NCI-H1417 (cell line): ENCODE data around the gene CLPTM1.

Experiments
- DNase-seq, 3 experiments: peaks; one replicate each; lab custom pipeline; 2025; lab: John Stamatoyannopoulos, UW

Gene CLPTM1

GRCh38 chr19:45011959-45012358 lies 56.8 kb downstream of the CLPTM1 start:
- DNase-seq: no peak

DNA sequence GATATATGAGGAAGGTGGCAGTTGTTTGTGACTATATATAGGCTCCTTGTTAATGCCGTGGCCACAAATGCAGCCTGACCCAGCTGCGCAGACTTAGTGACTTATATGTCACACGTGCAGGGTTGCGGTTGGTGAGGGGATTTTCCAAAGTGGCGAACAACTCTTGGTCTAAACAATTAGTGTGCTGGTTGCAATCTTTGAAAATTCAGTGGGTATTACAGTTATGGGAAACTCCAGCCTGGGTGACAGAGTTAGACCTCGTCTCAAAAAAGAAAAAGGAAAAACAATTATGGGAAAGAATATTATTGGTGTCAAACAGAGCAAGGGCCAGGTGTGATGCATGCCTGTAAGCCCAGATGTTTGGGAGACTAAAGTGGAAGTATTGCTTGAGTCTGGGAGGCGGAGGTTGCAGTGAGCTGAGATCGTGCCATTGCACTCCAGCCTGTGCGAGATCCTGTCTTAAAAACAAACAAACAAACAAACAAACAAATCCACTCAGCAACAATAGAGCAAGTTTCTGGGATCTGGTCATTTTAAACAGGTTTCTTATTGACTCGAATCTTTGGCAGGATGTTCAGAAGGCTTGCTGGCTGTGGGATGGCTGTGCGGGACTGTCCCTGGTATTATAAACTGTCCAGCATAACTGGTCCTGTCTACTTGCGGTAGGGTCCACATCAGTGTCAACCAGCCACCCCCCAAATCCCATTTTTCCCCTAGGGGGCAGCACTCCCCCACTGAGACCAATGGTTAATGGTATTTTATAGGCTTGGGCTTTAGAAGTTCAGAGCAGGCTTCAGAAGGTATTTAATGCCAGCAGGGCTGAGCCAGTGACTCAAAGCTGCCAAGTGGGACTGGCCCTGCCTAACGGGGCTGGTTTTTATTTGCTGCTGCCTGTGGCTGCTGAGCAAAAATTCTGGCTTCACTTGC lies 61.5 kb downstream of the CLPTM1 start:
- DNase-seq: peak; percentile 36 to 66 (median 58)

DNA sequence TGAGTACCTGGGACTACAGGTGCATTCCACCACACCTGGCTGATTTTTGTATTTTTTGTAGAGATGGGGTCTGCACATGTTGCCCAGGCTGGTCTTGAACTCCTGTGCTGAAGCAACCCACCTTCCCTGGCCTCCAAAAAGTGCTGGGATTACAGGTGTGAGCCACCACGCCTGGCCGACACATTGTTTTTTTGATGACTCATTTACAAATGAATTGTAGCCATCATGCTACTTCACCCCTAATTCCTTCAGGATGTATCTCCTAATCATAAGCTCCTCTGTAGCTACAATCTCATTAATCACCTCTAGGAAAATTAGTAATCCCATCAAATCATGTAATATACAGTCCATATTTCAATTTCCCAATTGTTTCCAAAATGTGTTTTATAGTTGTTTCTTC lies 64.0 kb downstream of the CLPTM1 start:
- DNase-seq: no peak

DNA sequence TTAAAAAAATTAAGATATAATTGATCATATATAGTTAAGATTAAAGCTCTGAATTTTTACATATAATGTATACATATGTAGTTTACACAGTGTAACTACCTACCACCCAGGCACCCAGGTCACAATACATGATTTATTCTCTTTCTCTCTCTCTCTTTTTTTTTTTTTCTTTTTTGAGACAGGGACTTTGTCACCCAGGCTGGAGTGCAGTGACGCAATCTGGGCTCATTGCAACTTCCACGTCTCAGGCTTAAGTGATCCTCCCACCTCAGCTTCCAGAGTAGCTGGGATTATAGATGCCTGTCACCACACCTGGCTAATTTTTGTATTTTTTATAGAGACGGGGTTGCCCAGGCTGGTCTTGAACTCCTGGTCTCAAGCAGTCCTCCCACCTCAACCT lies 64.9 kb downstream of the CLPTM1 start:
- DNase-seq: no peak

GRCh38 chr19:45021971-45022370 lies 66.8 kb downstream of the CLPTM1 start:
- DNase-seq: no peak

- DNase-seq: no peak
Observed at GRCh38 chr19:45023048-45023447, 67.9 kb downstream of the CLPTM1 start.

- DNase-seq: no peak
Observed at GRCh38 chr19:45025264-45025663, 70.1 kb downstream of the CLPTM1 start.

- DNase-seq: no peak
Observed at GRCh38 chr19:45027371-45027770, 72.2 kb downstream of the CLPTM1 start.

DNA sequence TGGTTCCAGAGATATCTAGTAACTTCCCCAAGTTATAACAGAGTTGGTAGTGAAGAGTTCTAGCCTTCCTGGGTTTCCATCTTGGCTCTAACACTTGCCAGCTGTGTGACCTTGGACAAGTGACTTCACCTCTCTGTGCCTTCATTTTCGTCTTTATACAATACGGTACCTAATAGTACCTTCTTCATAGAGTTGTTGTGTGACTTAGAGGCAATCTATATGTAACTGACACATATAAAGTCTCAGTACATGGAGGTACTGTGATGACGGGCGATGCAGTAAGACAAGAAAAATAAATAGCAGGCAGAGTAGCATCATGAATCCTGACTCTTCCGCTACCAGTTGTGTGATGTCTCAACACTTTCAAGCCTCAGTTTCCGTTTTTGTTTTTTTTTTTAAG lies 75.6 kb downstream of the CLPTM1 start:
- DNase-seq: no peak

DNA sequence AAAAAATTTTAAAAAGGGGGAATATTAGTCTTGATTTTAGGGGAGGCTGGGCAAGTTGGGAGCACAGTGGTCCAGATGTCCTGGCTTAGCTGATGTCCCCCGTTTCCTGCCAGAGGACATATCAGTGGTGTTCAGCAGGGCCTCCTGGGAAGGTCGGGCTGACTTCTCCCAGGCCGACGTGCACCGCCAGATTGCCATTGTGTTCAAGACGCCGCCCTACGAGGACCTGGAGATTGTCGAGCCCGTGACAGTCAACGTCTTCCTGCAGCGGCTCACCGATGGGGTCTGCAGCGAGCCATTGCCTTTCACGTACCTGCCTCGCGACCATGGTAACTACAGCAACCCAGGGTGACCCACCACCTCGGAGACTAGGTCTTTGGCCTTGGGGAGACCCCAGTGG lies 77.2 kb downstream of the CLPTM1 start:
- DNase-seq: no peak

DNA sequence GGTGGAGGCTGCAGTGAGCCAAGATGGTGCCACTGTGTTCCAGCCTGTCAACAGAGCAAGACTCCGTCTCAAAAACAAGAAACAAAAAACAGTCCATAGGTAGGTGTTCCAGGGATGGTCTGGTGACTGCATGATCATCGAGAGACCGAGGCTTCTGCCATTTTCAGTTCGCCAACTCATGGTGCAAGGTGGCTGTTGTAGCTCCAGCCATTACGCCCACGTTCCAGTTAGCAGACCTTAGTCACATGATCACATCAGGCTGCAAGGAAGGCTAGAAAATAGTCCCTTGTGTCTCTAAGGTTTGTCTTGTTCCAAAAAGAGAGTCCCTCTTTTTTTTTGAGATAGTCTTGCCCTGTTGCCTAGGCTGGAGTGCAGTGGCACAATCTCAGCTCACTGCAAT lies 80.6 kb downstream of the CLPTM1 start:
- no peak for DNase-seq

DNA sequence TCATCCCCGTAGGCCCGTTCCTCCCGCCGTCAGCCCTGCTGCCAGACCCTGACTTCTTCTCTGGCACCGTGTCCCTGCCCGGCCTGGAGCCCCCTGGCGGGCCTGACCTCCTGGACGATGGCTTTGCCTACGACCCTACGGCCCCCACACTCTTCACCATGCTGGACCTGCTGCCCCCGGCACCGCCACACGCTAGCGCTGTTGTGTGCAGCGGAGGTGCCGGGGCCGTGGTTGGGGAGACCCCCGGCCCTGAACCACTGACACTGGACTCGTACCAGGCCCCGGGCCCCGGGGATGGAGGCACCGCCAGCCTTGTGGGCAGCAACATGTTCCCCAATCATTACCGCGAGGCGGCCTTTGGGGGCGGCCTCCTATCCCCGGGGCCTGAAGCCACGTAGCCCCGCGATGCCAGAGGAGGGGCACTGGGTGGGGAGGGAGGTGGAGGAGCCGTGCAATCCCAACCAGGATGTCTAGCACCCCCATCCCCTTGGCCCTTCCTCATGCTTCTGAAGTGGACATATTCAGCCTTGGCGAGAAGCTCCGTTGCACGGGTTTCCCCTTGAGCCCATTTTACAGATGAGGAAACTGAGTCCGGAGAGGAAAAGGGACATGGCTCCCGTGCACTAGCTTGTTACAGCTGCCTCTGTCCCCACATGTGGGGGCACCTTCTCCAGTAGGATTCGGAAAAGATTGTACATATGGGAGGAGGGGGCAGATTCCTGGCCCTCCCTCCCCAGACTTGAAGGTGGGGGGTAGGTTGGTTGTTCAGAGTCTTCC lies 82.4 kb downstream of the CLPTM1 start:
- DNase-seq: no peak

DNA sequence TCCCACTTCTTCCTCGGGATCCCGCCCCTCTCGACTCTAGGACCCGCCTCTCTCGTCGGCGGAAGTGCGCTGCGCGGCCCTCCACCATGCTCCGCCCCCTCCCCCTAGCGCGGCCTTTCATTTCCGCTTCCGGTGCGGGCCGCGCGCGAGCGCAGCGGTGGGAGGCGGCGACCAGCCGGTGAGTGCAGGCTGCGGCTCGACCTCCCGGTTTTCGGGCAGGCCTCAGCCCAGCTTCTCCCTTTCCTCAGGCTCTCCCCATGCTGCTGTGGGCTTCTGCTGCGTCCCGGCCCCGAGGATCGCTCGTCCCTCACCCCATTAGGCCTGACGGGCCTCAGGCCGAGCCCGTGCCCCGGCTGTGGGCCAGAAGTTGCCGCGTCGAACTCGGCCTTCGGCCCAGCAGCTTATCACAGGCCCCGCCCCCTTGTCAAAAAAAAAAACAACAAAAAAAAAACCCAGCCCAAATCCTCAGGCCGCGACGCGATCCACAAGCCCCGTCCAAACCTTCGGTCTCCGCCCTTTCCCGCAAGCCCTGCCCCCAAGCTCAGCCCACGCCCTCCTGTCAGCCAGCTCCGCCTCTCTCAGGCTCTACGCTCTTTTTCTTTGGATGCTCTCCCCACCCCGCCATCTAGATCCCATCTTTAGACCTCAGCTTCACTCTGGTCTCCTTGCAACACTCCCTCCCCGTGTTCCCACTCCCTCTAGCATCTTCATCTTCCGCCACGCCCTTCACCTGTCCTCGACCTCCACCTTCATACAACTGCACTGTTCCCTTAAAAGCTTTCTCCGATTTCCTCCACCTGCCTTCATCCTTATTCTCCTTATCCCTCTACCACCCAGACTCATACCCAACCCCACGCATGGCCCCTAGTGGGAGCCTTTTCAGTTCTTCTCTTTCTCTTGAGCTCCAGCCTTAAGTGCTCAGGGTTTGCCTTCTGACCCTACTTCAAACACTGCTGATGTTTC lies 84.0 kb downstream of the CLPTM1 start, which contains the start of gene CLASRP:
Gene CLASRP, plus strand, starts transcription at position 115 of the 963 bp plus-strand sequence. CDS start 1,168 bp downstream, outside the sequence.
- peak; percentile 85 to 94 (median 86) for DNase-seq

DNA sequence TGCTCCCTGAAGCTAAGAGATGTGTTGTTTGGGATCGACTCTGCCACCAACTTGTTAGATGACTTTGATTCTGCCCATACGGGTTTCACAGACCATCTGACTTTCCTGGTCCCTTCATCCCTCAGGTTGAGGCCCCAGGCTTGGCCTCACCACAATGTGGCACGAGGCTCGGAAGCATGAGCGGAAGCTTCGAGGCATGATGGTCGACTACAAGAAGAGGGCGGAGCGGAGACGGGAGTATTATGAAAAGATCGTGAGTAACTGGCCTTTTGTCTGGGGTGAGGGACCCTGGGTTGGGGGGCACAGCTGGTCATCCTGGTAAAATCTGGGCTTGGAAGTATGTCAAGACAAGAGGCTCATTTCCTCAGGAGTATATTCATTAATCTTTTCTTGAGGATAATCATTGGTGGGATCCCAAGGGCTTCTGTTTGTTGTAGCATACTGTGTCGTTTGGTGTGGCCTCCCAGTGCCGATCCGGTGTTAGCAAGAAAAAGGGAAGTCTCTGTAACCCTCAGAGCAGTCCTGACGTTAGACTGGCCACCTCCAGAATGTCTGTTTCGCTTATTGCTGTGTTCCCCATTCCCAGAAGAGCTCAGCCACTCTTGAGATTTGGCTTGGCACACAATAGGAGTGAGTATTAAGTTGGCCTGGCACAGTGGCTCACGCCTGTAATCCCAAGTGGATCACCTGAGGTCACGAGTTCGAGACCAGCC lies 85.0 kb downstream of the CLPTM1 start:
- no peak for DNase-seq

DNA sequence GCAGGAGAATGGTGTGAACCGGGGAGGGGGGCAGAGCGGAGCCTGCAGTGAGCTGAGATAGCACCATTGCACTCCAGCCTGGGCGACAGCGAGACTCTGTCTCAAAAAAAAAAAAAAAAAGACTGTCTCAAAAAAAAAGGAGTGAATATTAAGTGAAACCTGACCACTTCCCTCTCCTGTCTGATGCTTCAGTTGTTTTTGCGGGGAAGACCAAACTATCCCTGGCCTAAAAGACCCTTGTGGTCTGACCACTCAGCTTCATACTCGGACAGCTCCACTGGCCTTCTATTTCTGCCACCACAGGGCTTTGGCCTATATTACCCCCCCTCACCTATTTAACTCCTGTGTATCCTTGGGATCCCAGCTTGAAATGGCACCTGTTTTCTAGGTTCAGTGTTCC lies 85.9 kb downstream of the CLPTM1 start:
- no peak for DNase-seq
